A549 (cell line): ENCODE measurements around the gene OR5D14. TPM values are rescaled to one million over a fixed set of nuclear protein-coding genes. Genes with fewer than 3 reads are reported as not detected.

Source experiments
- ATAC-seq, 2 experiments: fragments of 200-7000 bp in 1 of 2; fragments of >200 bp in 1 of 2; cut with Nextera tagmentation in 1 of 2; cut with Tn5 transposase in 1 of 2; 3 replicates each; pipeline versions ENCODE4 v1.8.0 to v1.9.1; 2018 to 2020; ENCODE audit warnings: mild to moderate bottlenecking in 1 of 2, moderate library complexity in 1 of 2
- CTCF ChIA-PET: fragments of 300-600 bp; sonication (Branson Sonifier 250); formaldehyde crosslinking; extraction: SDS; loops from one replicate; lab custom pipeline; 2021; ENCODE audit warnings: antibody characterized with exemption, inconsistent platforms; lab: Yijun Ruan, JAX
- POLR2A ChIA-PET: fragments of 350-600 bp; formaldehyde crosslinking; extraction: SDS; loops from one replicate; lab custom pipeline; 2021; ENCODE audit warnings: antibody characterized with exemption, inconsistent platforms; lab: Yijun Ruan, JAX
- DNase-seq, 2 experiments: peaks; one replicate each; pipeline versions ENCODE4 v3.0.0 to v3.0.0-alpha.2; 2011 to 2016; ENCODE audit warnings: low read depth in 1 of 2, low spot score in 1 of 2
- FAIRE-seq: peaks from 2 replicates; lab custom pipeline; 2011; peaks lifted over from hg19 to GRCh38; lab: Jason Lieb, UNC
- H3K27ac ChIP-seq, 2 experiments: fragments of >200 bp; sonication (Bioruptor Twin); formaldehyde crosslinking; 3 replicates each; pipeline ENCODE4 v1.5.1; 2016 to 2017
- H3K4me1 ChIP-seq: fragments of >200 bp; sonication (Bioruptor Twin); formaldehyde crosslinking; 3 replicates; pipeline ENCODE4 v1.6.1; 2016
- H3K4me2 ChIP-seq: fragments of >200 bp; sonication (Bioruptor Twin); formaldehyde crosslinking; 3 replicates; pipeline ENCODE4 v1.6.1; 2016
- H3K4me3 ChIP-seq: fragments of >200 bp; sonication (Bioruptor Twin); formaldehyde crosslinking; 3 replicates; pipeline ENCODE4 v1.5.1; 2016
- H3K9me3 ChIP-seq: fragments of >200 bp; sonication (Bioruptor Twin); formaldehyde crosslinking; 3 replicates; pipeline ENCODE4 v1.6.1; 2016
- BHLHE40 ChIP-seq: IDR thresholded peaks from 2 replicates; pipeline ENCODE4 v1.6.1; 2012; ENCODE audit warnings: low read depth, low read length, inconsistent platforms
- CBX8 ChIP-seq: fragments of 200-600 bp; sonication (generic); IDR thresholded peaks from 2 replicates; pipeline ENCODE4 v1.6.1; 2016
- EHMT2 ChIP-seq: fragments of 200-600 bp; sonication (generic); IDR thresholded peaks from 2 replicates; pipeline ENCODE4 v1.6.1; 2016; ENCODE audit warnings: antibody characterized with exemption, low read depth, mild to moderate bottlenecking, moderate library complexity
- EP300 ChIP-seq, 2 experiments: fragments of >200 bp; sonication (Bioruptor Twin); formaldehyde crosslinking; IDR thresholded peaks; 2 replicates in 1 of 2; 3 replicates in 1 of 2; pipeline ENCODE4 v1.6.1; 2016 to 2017
- GATA3 ChIP-seq: IDR thresholded peaks from 2 replicates; pipeline ENCODE4 v1.6.1; 2012; ENCODE audit warnings: borderline replicate concordance
- HOXB13 ChIP-seq: fragments of 250-450 bp; sonication (Bioruptor Pico); IDR thresholded peaks from 2 replicates; pipeline ENCODE4 v1.5.0; 2020; ENCODE audit warnings: low read depth, mild to moderate bottlenecking, moderate library complexity
- HOXB5 ChIP-seq: fragments of 250-450 bp; sonication (Bioruptor Pico); IDR thresholded peaks from 2 replicates; pipeline ENCODE4 v1.5.0; 2020; ENCODE audit warnings: mild to moderate bottlenecking, moderate library complexity
- JUN ChIP-seq, 2 experiments: fragments of >200 bp; sonication (Bioruptor Twin); formaldehyde crosslinking; IDR thresholded peaks; 2 replicates in 1 of 2; 3 replicates in 1 of 2; pipeline ENCODE4 v1.6.1; 2016 to 2017
- KDM1A ChIP-seq: fragments of 200-600 bp; sonication (generic); IDR thresholded peaks from 2 replicates; pipeline ENCODE4 v1.6.1; 2016; ENCODE audit warnings: low read depth, mild to moderate bottlenecking
- NFE2L2 ChIP-seq: fragments of 150-350 bp; conservative IDR thresholded peaks from 2 replicates; pipeline ENCODE4 v1.6.1; 2014; ENCODE audit warnings: low read length
- PHF8 ChIP-seq: fragments of 200-600 bp; sonication (generic); IDR thresholded peaks from 2 replicates; pipeline ENCODE4 v1.6.1; 2016; ENCODE audit warnings: low read depth, mild to moderate bottlenecking, antibody characterized with exemption, moderate library complexity, borderline replicate concordance
- RCOR1 ChIP-seq: fragments of 150-350 bp; IDR thresholded peaks from 2 replicates; pipeline ENCODE4 v1.6.1; 2014; ENCODE audit warnings: antibody characterized with exemption, low read length, low read depth
- RFX5 ChIP-seq: fragments of 450-650 bp; IDR thresholded peaks from 2 replicates; pipeline ENCODE4 v1.7.1; 2014; ENCODE audit warnings: antibody characterized with exemption, mild to moderate bottlenecking, moderate library complexity
- SMC3 ChIP-seq: fragments of >200 bp; sonication (Bioruptor Twin); formaldehyde crosslinking; IDR thresholded peaks from 3 replicates; pipeline ENCODE4 v1.6.1; 2018; ENCODE audit warnings: inconsistent platforms
- SREBF2 ChIP-seq: fragments of 450-650 bp; IDR thresholded peaks from 2 replicates; pipeline ENCODE4 v1.6.1; 2014; ENCODE audit warnings: mild to moderate bottlenecking, moderate library complexity
- ZNF302 ChIP-seq: fragments of 250-450 bp; sonication (Bioruptor Pico); IDR thresholded peaks from 2 replicates; pipeline ENCODE4 v1.9.0; 2021; ENCODE audit warnings: inconsistent platforms, mild to moderate bottlenecking, moderate library complexity
- WGBS: methylation state at CpG from one replicate; pipeline ENCODE4 v1.1.6; 2017; ENCODE audit errors: missing lambda C conversion rate; 5-methylcytosine and 5-hydroxymethylcytosine counted together
- polyA plus RNA-seq, 4 experiments: library from polyadenylated mRNA; depleted of rRNA in 3 of 4; stranded (reverse); fragments of >200 nt; fragmentation: RNase III in 1 of 4; extraction: RNeasy Plus Mini Kit Qiagen cat#74134 plus additional on column Dnase treatment in 1 of 4; gene quantifications; 2 replicates in 3 of 4; 3 replicates in 1 of 4; pipeline ENCODE4 v1.2.3, GENCODE V29; 2011 to 2017
- TF ChIP-seq, protein P1 (sequence below): fragments of >200 bp; sonication (Bioruptor Twin); formaldehyde crosslinking; IDR thresholded peaks from 3 replicates; pipeline ENCODE4 v1.6.1; 2016
- TF ChIP-seq, protein P2 (sequence below): IDR thresholded peaks from 2 replicates; pipeline ENCODE4 v1.6.1; 2012; ENCODE audit warnings: low read depth, borderline replicate concordance
- TF ChIP-seq, protein P3 (sequence below): fragments of 250-450 bp; sonication (Bioruptor Pico); IDR thresholded peaks from 2 replicates; pipeline ENCODE4 v1.5.0; 2020; ENCODE audit warnings: low read depth, mild to moderate bottlenecking, moderate library complexity

The OR5D14 gene
- polyA plus RNA-seq, 2 of the 4 experiments (the other 2 are of a cell fraction): not detected

DNA sequence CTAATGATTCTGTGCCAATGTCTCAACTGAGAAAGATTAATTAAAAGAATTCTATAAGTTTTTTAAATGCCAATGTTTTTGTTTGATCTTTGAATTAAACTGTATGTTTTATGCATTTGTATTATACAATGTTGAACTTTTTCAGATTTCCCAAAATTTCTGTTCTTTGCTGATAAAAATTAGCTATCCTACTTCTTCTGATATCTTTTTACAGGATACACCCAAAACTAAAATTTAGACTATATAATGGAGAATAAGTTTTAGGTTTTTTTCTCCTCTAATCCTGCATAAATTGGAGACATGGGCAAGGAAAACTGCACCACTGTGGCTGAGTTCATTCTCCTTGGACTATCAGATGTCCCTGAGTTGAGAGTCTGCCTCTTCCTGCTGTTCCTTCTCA lies 31.6 kb downstream of the OR5D14 start, which contains the start of gene OR5L2:
Gene OR5L2 (plus strand): TSS at position 301 of the 400 bp plus-strand sequence. CDS start 0 bp downstream, at position 301.
- TF ChIP-seq CBX8 (no peak), PHF8 (no peak), JUN (IDR thresholded peaks at IDR 0.05) (no peak), HOXB5 (CRISPR knock-in tag) (no peak), NFE2L2 (no peak), RFX5 (no peak), GATA3 (no peak), EP300 (IDR thresholded peaks at IDR 0.05) (no peak)
- TF ChIP-seq, protein P1, sequence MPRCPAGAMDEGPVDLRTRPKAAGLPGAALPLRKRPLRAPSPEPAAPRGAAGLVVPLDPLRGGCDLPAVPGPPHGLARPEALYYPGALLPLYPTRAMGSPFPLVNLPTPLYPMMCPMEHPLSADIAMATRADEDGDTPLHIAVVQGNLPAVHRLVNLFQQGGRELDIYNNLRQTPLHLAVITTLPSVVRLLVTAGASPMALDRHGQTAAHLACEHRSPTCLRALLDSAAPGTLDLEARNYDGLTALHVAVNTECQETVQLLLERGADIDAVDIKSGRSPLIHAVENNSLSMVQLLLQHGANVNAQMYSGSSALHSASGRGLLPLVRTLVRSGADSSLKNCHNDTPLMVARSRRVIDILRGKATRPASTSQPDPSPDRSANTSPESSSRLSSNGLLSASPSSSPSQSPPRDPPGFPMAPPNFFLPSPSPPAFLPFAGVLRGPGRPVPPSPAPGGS: no peak
- no peak for DNase-seq
- H3K4me1 ChIP-seq: no peaks in the 10 kb centered on the region
- no peak within 1 kb of the TSS for H3K27ac ChIP-seq
- ATAC-seq: no peak
- POLR2A ChIA-PET: no interaction called here
- CTCF ChIA-PET: no interaction called here
- H3K4me2 ChIP-seq: no peak within 1 kb of the TSS
- no peaks in the 10 kb centered on the region for H3K9me3 ChIP-seq
- no peak within 1 kb of the TSS for H3K4me3 ChIP-seq
- peak; percentile 59 for FAIRE-seq

DNA sequence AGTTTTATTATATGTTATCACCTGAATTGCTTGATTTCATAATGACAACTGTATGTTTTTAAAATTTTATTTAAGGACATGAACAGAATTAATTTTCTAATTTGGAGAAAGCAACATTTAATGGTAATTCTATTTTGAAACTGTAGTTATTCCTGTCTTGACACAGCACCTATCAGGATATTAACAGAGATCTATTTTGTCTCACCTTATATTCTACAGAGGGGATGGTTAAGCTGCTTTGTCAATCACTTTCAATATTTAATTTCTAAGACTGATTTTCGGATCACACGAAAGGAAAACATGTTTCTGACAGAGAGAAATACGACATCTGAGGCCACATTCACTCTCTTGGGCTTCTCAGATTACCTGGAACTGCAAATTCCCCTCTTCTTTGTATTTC lies 43.1 kb downstream of the OR5D14 start, which contains the start of gene OR5D16:
Gene OR5D16 (plus strand): TSS at position 301 of the 400 bp plus-strand sequence. CDS start 0 bp downstream, at position 301.
- no peaks in the 10 kb centered on the region for H3K9me3 ChIP-seq
- H3K4me1 ChIP-seq: no peaks in the 10 kb centered on the region
- no peak within 1 kb of the TSS for H3K4me2 ChIP-seq
- no peak within 1 kb of the TSS for H3K4me3 ChIP-seq
- WGBS: 2% methylated on average over 3 of the region's 3 CpGs
- FAIRE-seq (no peak), ATAC-seq (no peak), DNase-seq (no peak)
- TF ChIP-seq EHMT2 (no peak), ZNF302 (no peak), BHLHE40 (no peak), SMC3 (no peak), RCOR1 (no peak), JUN (IDR thresholded peaks at IDR 0.05) (no peak), CBX8 (no peak), HOXB13 (CRISPR knock-in tag) (no peak), SREBF2 (no peak), KDM1A (no peak)
- TF ChIP-seq, protein P2, sequence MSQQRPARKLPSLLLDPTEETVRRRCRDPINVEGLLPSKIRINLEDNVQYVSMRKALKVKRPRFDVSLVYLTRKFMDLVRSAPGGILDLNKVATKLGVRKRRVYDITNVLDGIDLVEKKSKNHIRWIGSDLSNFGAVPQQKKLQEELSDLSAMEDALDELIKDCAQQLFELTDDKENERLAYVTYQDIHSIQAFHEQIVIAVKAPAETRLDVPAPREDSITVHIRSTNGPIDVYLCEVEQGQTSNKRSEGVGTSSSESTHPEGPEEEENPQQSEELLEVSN: no peak
- TF ChIP-seq, protein P3, sequence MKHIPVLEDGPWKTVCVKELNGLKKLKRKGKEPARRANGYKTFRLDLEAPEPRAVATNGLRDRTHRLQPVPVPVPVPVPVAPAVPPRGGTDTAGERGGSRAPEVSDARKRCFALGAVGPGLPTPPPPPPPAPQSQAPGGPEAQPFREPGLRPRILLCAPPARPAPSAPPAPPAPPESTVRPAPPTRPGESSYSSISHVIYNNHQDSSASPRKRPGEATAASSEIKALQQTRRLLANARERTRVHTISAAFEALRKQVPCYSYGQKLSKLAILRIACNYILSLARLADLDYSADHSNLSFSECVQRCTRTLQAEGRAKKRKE (CRISPR knock-in tag): no peak
- H3K27ac ChIP-seq: no peak within 1 kb of the TSS
- ChIA-PET POLR2A (no interaction called here), CTCF (no interaction called here)

Other genes starting within 250 kb of the OR5D14 start
- gene OR4C15, start 241.1 kb upstream of the OR5D14 start, polyA plus RNA-seq (2011; rRNA removed): not detected in 2 replicates
- gene OR4C15, start 241.1 kb upstream of the OR5D14 start, polyA plus RNA-seq (2017; fragmentation: RNase III; extraction: RNeasy Plus Mini Kit Qiagen cat#74134 plus additional on column Dnase treatment): not detected in 3 replicates
- not detected in 2 replicates for gene OR4C16, start 223.4 kb upstream of the OR5D14 start, polyA plus RNA-seq (2011; rRNA removed)
- not detected in 3 replicates for gene OR4C16, start 223.4 kb upstream of the OR5D14 start, polyA plus RNA-seq (2017; fragmentation: RNase III; extraction: RNeasy Plus Mini Kit Qiagen cat#74134 plus additional on column Dnase treatment)
- gene OR4C11, start 187.9 kb upstream of the OR5D14 start, polyA plus RNA-seq (2011; rRNA removed): not detected in 2 replicates
- not detected in 3 replicates for gene OR4C11, start 187.9 kb upstream of the OR5D14 start, polyA plus RNA-seq (2017; fragmentation: RNase III; extraction: RNeasy Plus Mini Kit Qiagen cat#74134 plus additional on column Dnase treatment)
- not detected in 2 replicates for gene OR4P4, start 160.4 kb upstream of the OR5D14 start, polyA plus RNA-seq (2011; rRNA removed)
- gene OR4P4, start 160.4 kb upstream of the OR5D14 start, polyA plus RNA-seq (2017; fragmentation: RNase III; extraction: RNeasy Plus Mini Kit Qiagen cat#74134 plus additional on column Dnase treatment): not detected in 3 replicates
- not detected in 2 replicates for gene OR4S2, start 147.2 kb upstream of the OR5D14 start, polyA plus RNA-seq (2011; rRNA removed)
- not detected in 3 replicates for gene OR4S2, start 147.2 kb upstream of the OR5D14 start, polyA plus RNA-seq (2017; fragmentation: RNase III; extraction: RNeasy Plus Mini Kit Qiagen cat#74134 plus additional on column Dnase treatment)
- gene OR4C6, start 133.4 kb upstream of the OR5D14 start, polyA plus RNA-seq (2011; rRNA removed): not detected in 2 replicates
- not detected in 3 replicates for gene OR4C6, start 133.4 kb upstream of the OR5D14 start, polyA plus RNA-seq (2017; fragmentation: RNase III; extraction: RNeasy Plus Mini Kit Qiagen cat#74134 plus additional on column Dnase treatment)
- not detected in 2 replicates for gene OR5D13, start 22.1 kb upstream of the OR5D14 start, polyA plus RNA-seq (2011; rRNA removed)
- not detected in 3 replicates for gene OR5D13, start 22.1 kb upstream of the OR5D14 start, polyA plus RNA-seq (2017; fragmentation: RNase III; extraction: RNeasy Plus Mini Kit Qiagen cat#74134 plus additional on column Dnase treatment)
- not detected in 2 replicates for gene OR5L1, start 15.8 kb downstream of the OR5D14 start, polyA plus RNA-seq (2011; rRNA removed)
- gene OR5L1, start 15.8 kb downstream of the OR5D14 start, polyA plus RNA-seq (2017; fragmentation: RNase III; extraction: RNeasy Plus Mini Kit Qiagen cat#74134 plus additional on column Dnase treatment): not detected in 3 replicates
- gene OR5D18, start 24.1 kb downstream of the OR5D14 start, polyA plus RNA-seq (2011; rRNA removed): not detected in 2 replicates
- gene OR5D18, start 24.1 kb downstream of the OR5D14 start, polyA plus RNA-seq (2017; fragmentation: RNase III; extraction: RNeasy Plus Mini Kit Qiagen cat#74134 plus additional on column Dnase treatment): not detected in 3 replicates
- not detected in 2 replicates for gene OR5L2, start 31.7 kb downstream of the OR5D14 start, polyA plus RNA-seq (2011; rRNA removed)
- gene OR5L2, start 31.7 kb downstream of the OR5D14 start, polyA plus RNA-seq (2017; fragmentation: RNase III; extraction: RNeasy Plus Mini Kit Qiagen cat#74134 plus additional on column Dnase treatment): not detected in 3 replicates
- not detected in 2 replicates for gene OR5D16, start 43.2 kb downstream of the OR5D14 start, polyA plus RNA-seq (2011; rRNA removed)
- not detected in 3 replicates for gene OR5D16, start 43.2 kb downstream of the OR5D14 start, polyA plus RNA-seq (2017; fragmentation: RNase III; extraction: RNeasy Plus Mini Kit Qiagen cat#74134 plus additional on column Dnase treatment)
- not detected in 2 replicates for gene TRIM51, start 87.7 kb downstream of the OR5D14 start, polyA plus RNA-seq (2011; rRNA removed)
- gene TRIM51, start 87.7 kb downstream of the OR5D14 start, polyA plus RNA-seq (2017; fragmentation: RNase III; extraction: RNeasy Plus Mini Kit Qiagen cat#74134 plus additional on column Dnase treatment): not detected in 3 replicates
- gene OR5W2, start 119.0 kb downstream of the OR5D14 start, polyA plus RNA-seq (2011; rRNA removed): not detected in 2 replicates
- not detected in 3 replicates for gene OR5W2, start 119.0 kb downstream of the OR5D14 start, polyA plus RNA-seq (2017; fragmentation: RNase III; extraction: RNeasy Plus Mini Kit Qiagen cat#74134 plus additional on column Dnase treatment)
- not detected in 2 replicates for gene OR5I1, start 140.8 kb downstream of the OR5D14 start, polyA plus RNA-seq (2011; rRNA removed)
- gene OR5I1, start 140.8 kb downstream of the OR5D14 start, polyA plus RNA-seq (2017; fragmentation: RNase III; extraction: RNeasy Plus Mini Kit Qiagen cat#74134 plus additional on column Dnase treatment): not detected in 3 replicates
- not detected in 2 replicates for gene OR10AG1, start 174.4 kb downstream of the OR5D14 start, polyA plus RNA-seq (2011; rRNA removed)
- not detected in 3 replicates for gene OR10AG1, start 174.4 kb downstream of the OR5D14 start, polyA plus RNA-seq (2017; fragmentation: RNase III; extraction: RNeasy Plus Mini Kit Qiagen cat#74134 plus additional on column Dnase treatment)
- gene OR5F1, start 199.1 kb downstream of the OR5D14 start, polyA plus RNA-seq (2011; rRNA removed): not detected in 2 replicates
- gene OR5F1, start 199.1 kb downstream of the OR5D14 start, polyA plus RNA-seq (2017; fragmentation: RNase III; extraction: RNeasy Plus Mini Kit Qiagen cat#74134 plus additional on column Dnase treatment): not detected in 3 replicates
- not detected in 2 replicates for gene OR5AS1, start 232.1 kb downstream of the OR5D14 start, polyA plus RNA-seq (2011; rRNA removed)
- not detected in 3 replicates for gene OR5AS1, start 232.1 kb downstream of the OR5D14 start, polyA plus RNA-seq (2017; fragmentation: RNase III; extraction: RNeasy Plus Mini Kit Qiagen cat#74134 plus additional on column Dnase treatment)